ENCODE measurements around the gene SLC20A1. TPM values are rescaled to one million over a fixed set of nuclear protein-coding genes. Genes with fewer than 3 reads are reported as not detected.
A peak's percentile ranks its signal among the peaks of the same experiment; 100 is the strongest.

The SLC20A1 gene
- total RNA-seq, 3 donors from 2014 or later, result 26.1 to 46.8 (median 42.6) TPM

DNA sequence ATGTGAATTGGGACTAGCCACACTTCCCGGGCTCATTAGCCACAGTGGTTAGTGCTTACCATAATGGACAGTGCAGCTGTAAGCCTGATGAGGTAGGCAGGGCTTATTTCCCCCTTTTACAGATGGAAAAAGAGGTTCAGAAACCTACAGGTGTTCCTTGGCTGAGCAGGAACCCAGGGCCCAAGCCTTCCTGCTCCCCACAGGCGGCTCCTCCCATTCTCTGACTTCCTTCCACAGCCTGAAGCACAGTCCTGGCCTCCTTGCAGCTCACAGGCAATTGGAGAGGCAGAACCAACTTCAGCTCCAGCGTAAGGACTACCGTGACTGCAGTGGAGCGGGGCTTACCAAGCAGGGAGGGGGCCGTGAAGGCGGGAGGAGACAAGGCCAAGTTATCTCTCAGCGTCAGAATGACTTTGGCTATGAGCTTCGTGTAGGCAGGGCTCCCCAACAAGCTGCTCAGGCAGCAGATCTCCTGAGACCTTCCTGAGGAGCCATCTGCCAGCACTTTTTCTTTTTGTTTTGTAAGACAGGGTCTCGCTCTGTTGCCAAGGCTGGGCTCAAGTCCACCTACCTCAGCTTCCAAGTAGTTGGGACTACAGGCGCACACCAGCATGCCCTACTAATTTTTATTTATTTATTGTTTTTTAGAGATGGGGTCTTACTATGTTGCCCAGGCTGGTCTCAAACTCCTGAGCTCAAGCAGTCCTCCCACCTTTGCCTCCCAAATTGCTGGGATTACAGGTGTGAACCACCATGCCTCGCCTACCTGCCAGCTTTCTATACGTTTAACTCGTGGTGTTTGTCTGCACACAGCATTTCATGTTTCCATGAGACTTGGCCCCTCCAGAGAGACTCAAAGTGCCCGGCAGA is 40.8 kb downstream of the SLC20A1 start:
- H3K36me3 ChIP-seq, result no peaks in the 10 kb centered on the region

DNA sequence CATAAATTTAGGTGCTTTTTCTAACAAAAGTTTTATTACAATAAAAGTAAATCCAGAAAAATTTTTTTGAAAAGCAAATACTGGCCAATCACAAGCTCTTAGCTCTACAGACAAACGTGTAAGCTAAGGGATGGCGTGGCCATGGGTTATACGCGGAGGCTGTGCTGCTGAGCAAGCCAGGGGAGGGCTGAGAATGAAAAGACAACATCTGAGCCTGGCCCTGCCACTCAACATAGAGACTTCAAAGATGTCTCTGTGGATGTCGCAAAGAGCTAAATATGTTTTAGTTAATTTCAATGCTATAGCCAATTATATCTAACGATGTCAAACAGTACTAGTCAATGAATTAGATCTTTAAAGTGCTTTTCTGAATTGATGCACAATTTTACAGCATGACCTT is 41.8 kb downstream of the SLC20A1 start:
- Histone ChIP-seq H3K9me3 (no peaks in the 10 kb centered on the region), H3K4me3 (no peak overlapping the region), H3K27me3 (no peaks in the 10 kb centered on the region)

More for the DNA sequence above, 40.8 kb downstream of the SLC20A1 start:
- DNase-seq (ENCODE audit: low spot score in 2 of 2), result no peak
- H3K9me3 ChIP-seq, result no peaks in the 10 kb centered on the region
- TF ChIP-seq POLR2AphosphoS5 (IDR thresholded peaks at IDR 0.05), result no peak
- no peak for TF ChIP-seq POLR2A (IDR thresholded peaks at IDR 0.05)
- TF ChIP-seq, protein P1, sequence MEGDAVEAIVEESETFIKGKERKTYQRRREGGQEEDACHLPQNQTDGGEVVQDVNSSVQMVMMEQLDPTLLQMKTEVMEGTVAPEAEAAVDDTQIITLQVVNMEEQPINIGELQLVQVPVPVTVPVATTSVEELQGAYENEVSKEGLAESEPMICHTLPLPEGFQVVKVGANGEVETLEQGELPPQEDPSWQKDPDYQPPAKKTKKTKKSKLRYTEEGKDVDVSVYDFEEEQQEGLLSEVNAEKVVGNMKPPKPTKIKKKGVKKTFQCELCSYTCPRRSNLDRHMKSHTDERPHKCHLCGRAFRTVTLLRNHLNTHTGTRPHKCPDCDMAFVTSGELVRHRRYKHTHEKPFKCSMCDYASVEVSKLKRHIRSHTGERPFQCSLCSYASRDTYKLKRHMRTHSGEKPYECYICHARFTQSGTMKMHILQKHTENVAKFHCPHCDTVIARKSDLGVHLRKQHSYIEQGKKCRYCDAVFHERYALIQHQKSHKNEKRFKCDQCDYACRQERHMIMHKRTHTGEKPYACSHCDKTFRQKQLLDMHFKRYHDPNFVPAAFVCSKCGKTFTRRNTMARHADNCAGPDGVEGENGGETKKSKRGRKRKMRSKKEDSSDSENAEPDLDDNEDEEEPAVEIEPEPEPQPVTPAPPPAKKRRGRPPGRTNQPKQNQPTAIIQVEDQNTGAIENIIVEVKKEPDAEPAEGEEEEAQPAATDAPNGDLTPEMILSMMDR (IDR thresholded peaks at IDR 0.05), result no peak
- no peaks in the 10 kb centered on the region for H3K4me1 ChIP-seq
- H3K27ac ChIP-seq, result no peak overlapping the region
- intact Hi-C loops (cut with DNase I; ENCODE audit: low total_unique reads), result no loop called here
- no peak overlapping the region for H3K4me3 ChIP-seq
- no peaks in the 10 kb centered on the region for H3K27me3 ChIP-seq

DNA sequence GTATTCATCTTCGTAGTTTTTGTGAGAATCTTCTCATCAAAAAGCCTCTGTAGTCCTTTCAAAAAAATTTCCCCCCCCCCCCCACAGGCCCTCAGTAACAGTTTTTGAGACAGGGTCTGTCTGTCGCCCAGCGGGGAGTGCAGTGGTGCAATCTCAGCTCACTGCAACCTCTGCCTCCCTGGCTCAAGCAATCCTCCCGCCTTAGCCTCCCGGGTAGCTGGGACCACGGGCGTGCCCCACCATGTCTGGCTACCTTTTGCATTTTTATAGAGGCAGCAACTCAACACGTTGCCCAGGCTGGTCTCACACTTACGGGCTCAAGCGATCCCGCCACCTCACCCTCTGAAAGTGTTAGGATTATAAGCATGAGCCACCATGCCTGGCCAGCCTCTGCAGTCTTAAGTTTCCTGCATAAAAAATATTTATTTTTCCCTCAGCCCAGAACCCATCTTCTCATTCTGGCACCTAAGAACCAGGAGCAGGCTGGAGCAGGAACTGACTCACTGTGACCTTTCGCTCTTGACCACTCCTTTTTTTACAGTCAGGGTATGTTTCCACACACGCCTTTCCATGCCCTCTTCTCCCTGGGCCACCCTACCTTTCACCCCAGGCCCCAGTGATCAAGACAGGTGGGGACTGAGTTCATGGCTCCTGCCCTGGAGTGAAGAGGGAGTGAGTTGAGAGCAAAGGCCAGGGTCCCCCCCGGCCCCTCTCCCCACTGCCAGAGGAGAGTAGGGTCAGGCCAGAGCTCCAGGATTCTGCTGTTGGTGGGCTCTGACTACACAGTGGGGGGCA is 42.5 kb downstream of the SLC20A1 start:
- no peaks in the 10 kb centered on the region for H3K9me3 ChIP-seq
- no peak for TF ChIP-seq POLR2AphosphoS5 (IDR thresholded peaks at IDR 0.05)
- TF ChIP-seq, protein P1 (IDR thresholded peaks at IDR 0.05), result no peak
- TF ChIP-seq POLR2A (IDR thresholded peaks at IDR 0.05), result no peak
- no peak overlapping the region for H3K4me3 ChIP-seq
- no peaks in the 10 kb centered on the region for H3K27me3 ChIP-seq
- H3K4me1 ChIP-seq, result no peaks in the 10 kb centered on the region
- intact Hi-C loops (cut with DNase I; ENCODE audit: low total_unique reads), result no loop called here
- H3K36me3 ChIP-seq, result no peaks in the 10 kb centered on the region
- H3K27ac ChIP-seq, result no peak overlapping the region
- DNase-seq (ENCODE audit: low spot score in 2 of 2), result no peak

More for the DNA sequence above, 41.8 kb downstream of the SLC20A1 start:
- TF ChIP-seq POLR2A (IDR thresholded peaks at IDR 0.05) (no peak), POLR2AphosphoS5 (IDR thresholded peaks at IDR 0.05) (no peak)
- TF ChIP-seq, protein P1 (IDR thresholded peaks at IDR 0.05), result no peak
- intact Hi-C loops (cut with DNase I; ENCODE audit: low total_unique reads), result no loop called here
- DNase-seq (ENCODE audit: low spot score in 2 of 2), result no peak
- H3K27ac ChIP-seq, result no peak overlapping the region
- no peaks in the 10 kb centered on the region for H3K4me1 ChIP-seq
- H3K36me3 ChIP-seq, result no peaks in the 10 kb centered on the region

DNA sequence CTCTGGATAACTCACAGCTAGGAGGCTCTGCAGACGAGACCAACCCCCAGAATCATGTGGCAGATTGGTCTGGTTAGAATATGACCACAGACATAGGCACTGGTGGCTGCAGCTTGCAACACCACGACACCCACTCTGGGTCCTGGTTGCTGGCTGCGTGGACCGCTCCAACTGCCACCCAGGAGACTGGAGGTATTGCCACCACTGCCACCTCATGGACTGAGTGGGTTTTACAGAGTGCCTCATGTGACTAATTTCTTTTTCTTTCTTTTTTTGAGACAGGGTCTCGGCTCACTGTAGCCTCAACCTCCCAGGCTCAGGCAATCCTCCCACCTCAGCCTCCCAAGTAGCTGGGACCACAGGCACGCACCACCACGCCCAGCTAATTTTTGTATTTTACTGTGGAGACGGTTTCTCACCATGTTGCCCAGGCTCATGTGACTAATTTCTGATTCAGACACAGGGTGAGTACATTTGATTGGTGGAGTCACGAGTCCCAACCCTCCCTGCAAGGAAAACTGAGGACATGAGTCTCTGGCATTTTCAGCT is 45.2 kb downstream of the SLC20A1 start:
- Histone ChIP-seq H3K4me3 (no peak overlapping the region), H3K4me1 (no peaks in the 10 kb centered on the region), H3K36me3 (no peaks in the 10 kb centered on the region), H3K9me3 (no peaks in the 10 kb centered on the region), H3K27ac (no peak overlapping the region), H3K27me3 (no peaks in the 10 kb centered on the region)
- TF ChIP-seq POLR2A (IDR thresholded peaks at IDR 0.05), result no peak
- TF ChIP-seq, protein P1 (IDR thresholded peaks at IDR 0.05), result peak; percentile 44 to 83 (median 78)
- intact Hi-C loops (cut with DNase I; ENCODE audit: low total_unique reads), result loop anchor here (5.0 kb wide), 1 partner anchor 64 kb away; no protein-coding TSS in a partner anchor
- peak; percentile 43 to 60 for DNase-seq (ENCODE audit: low spot score in 2 of 2)
